ENCODE results near the gene GCGR. TPM values are rescaled to one million over a fixed set of nuclear protein-coding genes. Genes with fewer than 3 reads are reported as not detected.
"Not testable (repeated sequence)": the region's sequence is repeated elsewhere in the genome, so short reads cannot be mapped to it uniquely, and the experiment has no call there.

The GCGR gene
- total RNA-seq, 1 donor, result not detected

DNA sequence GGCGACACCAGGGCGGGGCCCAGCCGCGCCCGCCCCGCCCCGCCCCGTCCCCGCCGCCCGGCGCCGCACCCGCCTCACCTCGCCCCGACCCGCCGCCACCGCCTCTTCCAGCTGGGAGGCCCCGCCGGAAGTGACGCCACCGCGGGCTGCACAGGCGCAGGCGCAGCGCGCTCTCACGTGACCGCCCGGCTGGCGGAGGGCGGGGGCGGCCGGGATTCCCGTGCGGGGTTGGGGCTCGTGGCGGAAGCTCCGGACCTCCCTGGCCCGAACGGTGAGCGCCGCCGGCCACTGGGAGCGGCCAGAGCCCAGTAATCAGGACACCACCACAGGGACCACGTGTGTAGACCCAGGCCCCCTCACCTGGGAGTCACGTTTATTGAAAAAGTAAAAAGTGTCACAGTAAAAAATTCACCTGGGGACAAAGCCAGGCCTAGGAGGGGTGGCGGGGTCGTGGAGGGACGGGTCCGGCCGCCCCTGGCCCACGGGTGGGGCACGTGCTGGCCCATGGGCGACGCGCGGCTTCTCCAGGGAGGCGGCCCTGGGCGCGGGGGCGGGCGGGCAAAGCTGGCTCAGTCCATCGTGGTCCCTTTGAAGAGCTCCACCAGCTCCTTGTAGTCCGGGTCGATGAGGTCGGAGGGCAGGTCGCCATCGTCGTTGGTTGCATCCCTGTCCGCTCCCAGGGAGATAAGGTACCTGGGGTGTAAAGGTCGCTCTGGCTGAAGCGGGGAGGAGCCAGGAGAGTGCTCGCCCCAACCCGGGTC, 29.4 kb downstream of the GCGR start, which contains the start of gene MCRIP1:
MCRIP1 (minus strand) TSS at position 132 of the 761 bp plus-strand sequence. CDS start 8,785 bp downstream, outside the sequence.
- TF ChIP-seq CTCF (IDR thresholded peaks at IDR 0.05; ENCODE audit: insufficient read depth, low read length), result no peak
- peak within 1 kb of the TSS; percentile 80 for H3K4me3 ChIP-seq (ENCODE audit: low read depth, low read length)
- DNase-seq (ENCODE audit: low read depth), result peak; percentile 90

DNA sequence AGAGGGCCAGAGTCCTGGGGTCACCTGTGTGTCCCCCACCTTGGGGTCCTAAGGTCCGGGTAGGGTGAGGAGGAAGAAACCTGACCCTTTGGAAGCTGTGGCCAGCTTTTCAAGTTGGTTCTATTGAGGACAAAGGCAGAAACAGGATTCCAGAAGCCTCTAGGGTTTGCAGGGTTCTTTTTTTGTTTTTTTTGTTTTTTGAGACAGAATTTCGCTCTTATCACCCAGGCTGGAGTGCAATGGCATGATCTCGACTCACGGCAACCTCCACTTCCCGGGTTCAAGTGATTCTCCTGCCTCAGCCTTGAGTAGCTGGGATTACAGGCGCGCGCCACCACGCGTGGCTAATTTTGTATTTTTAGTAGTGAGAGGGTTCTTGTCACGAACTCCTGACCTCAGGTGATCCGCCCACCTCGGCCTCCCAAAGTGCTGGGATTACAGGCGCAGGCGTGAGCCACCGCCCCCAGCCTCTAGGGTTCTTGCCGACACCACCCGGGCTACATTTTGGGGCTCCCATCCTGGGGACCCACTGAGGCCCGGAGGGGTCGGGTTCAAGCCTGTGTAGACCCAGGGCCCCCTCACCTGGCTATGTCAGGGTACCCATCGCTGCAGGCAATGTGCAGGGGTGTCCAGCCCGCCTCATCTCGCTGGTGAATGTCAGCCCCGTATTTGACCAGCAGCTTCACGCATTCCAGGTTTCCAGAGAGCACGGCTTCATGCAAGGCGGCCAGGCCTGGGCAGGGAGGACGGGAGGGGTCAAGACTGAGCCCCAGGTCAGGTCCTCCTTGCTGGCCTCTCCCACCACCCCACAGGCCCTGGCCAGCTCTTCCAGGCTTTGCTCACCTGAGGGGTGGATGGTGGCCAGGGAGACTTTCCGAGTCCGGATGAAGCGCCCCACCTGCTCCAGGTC, 30.2 kb downstream of the GCGR start:
- no peak for TF ChIP-seq CTCF (IDR thresholded peaks at IDR 0.05; ENCODE audit: insufficient read depth, low read length)
- H3K4me3 ChIP-seq (ENCODE audit: low read depth, low read length), result peak overlapping the region; percentile 80
- no peak for DNase-seq (ENCODE audit: low read depth)

- TF ChIP-seq CTCF (IDR thresholded peaks at IDR 0.05; ENCODE audit: insufficient read depth, low read length), result no peak
Observed at GRCh38 chr17:81834831-81835267, 30.9 kb downstream of the GCGR start, which contains the start of gene PPP1R27. PPP1R27 (minus strand) TSS chr17:81835050; CDS start chr17:81834953, 97 bp downstream.

GRCh38 chr17:81837641-81838040, 33.7 kb downstream of the GCGR start:
- H3K4me3 ChIP-seq (ENCODE audit: low read depth, low read length), result no peak overlapping the region
- no peak for TF ChIP-seq CTCF (IDR thresholded peaks at IDR 0.05; ENCODE audit: insufficient read depth, low read length)
- no peak for DNase-seq (ENCODE audit: low read depth)

More at GRCh38 chr17:81834831-81835267, 30.9 kb downstream of the GCGR start, which contains the start of gene PPP1R27:
- DNase-seq (ENCODE audit: low read depth), result no peak
- peak within 1 kb of the TSS; percentile 80 for H3K4me3 ChIP-seq (ENCODE audit: low read depth, low read length)

DNA sequence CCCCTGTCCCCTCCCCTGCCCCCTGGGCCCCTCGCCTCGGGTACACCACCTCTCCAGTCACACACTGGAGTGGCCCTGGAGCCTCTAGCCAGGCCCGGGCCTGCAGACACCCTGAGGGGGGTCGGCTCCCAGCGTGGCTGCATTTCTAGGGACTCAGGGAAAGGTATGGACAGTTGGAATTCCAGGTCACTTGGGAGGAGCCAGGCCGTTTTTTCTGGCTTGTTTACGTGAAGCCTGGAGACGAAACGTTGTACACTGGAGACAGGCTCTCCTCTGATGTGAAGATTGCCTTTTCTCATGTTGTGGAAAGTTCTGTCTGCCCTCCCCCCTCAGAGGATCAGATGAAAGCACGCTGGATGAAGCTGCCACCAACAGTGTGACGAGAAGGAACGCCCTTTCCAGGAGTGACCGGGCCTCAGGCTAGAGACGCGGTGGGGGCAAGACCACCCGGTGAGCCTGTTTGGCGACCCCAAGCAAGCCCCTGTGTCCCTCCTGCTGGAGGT, 34.9 kb downstream of the GCGR start:
- no peak for TF ChIP-seq CTCF (IDR thresholded peaks at IDR 0.05; ENCODE audit: insufficient read depth, low read length)
- no peak for DNase-seq (ENCODE audit: low read depth)
- no peak overlapping the region for H3K4me3 ChIP-seq (ENCODE audit: low read depth, low read length)

GRCh38 chr17:81839301-81839700, 35.4 kb downstream of the GCGR start:
- TF ChIP-seq CTCF (IDR thresholded peaks at IDR 0.05; ENCODE audit: insufficient read depth, low read length), result no peak
- no peak for DNase-seq (ENCODE audit: low read depth)
- H3K4me3 ChIP-seq (ENCODE audit: low read depth, low read length), result no peak overlapping the region

- H3K4me3 ChIP-seq (ENCODE audit: low read depth, low read length); DNase-seq (ENCODE audit: low read depth): not testable (repeated sequence)
Observed at GRCh38 chr17:81840059-81840458, 36.1 kb downstream of the GCGR start.

Data from fibroblast of the aortic adventitia (primary cell).